HEK293T (cell line): ENCODE measurements around the gene ARL5A.

ENCODE experiments used
- FOXA1 ChIP-seq: fragments of 450-650 bp; IDR thresholded peaks from 2 replicates; pipeline ENCODE4 v1.6.1; 2016; ENCODE audit warnings: mild to moderate bottlenecking
- SP1 ChIP-seq: fragments of 450-650 bp; IDR thresholded peaks from 2 replicates; pipeline ENCODE4 v1.6.1; 2017

DNA sequence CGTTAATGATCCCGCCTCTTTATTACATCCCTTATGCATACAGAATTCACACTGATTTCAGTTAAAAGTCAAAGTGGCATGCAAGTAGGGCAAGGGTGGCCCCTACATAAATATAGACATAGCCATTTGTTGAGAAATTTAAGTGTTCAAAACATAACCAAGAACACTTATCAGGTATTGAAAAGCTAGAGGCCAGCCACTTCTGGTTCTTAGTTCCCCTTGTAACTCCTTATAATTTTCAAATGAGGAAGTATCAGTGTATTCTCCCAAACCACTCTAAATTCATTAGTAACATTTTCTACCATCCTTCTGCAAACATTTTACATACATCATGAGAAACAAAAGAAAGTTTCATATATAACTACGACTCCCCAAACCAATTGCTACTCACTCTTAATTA lies 5.8 kb upstream of the ARL5A start:
- no peak for TF ChIP-seq FOXA1
- TF ChIP-seq SP1, result no peak
